ENCODE data around the gene PECR. TPM values are rescaled to one million over a fixed set of nuclear protein-coding genes. Genes with fewer than 3 reads are reported as not detected.
"Not testable (repeated sequence)": the region's sequence is repeated elsewhere in the genome, so short reads cannot be mapped to it uniquely, and the experiment has no call there.

The PECR gene
- total RNA-seq, 1 donor from 2014 or later, result 21.2 TPM

DNA sequence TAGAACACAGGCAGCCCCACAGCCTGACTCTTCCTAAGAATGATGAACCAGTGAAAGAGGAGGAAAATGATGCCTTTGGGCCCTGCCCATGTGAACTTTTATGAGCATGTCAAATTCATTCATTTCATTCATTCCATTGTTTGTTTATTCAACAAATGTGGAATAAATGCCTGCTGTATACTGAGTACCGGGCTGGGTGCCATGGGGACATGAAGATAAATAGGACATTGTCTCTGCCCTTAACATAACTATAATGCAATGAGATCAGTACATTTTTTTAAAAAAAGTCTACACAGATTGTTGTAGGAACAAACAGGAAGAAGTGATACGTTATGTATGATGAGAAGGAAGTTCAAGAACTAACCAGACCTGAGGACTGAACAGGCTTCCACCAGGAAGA, 83.0 kb downstream of the PECR start:
- no peak overlapping the region for H3K4me3 ChIP-seq
- no peak overlapping the region for H3K9ac ChIP-seq
- peaks cover 9% of the 10 kb centered on the region for H3F3A ChIP-seq (ENCODE audit: low read depth)
- H3K27ac ChIP-seq, result no peak overlapping the region
- Mint-ChIP-seq H3K27ac (no peak overlapping the region), H3K9me3 (peaks cover under 1% of the 10 kb centered on the region), H3K4me1 (peaks cover 26% of the 10 kb centered on the region), H3K27me3 (ENCODE audit: insufficient read depth, low read depth) (no peaks in the 10 kb centered on the region), H3K36me3 (peaks cover 5% of the 10 kb centered on the region), H3K4me3 (no peak overlapping the region)
- DNase-seq (ENCODE audit: low spot score), result no peak
- H3K4me1 ChIP-seq, result peaks cover 33% of the 10 kb centered on the region
- no peaks in the 10 kb centered on the region for H3K9me3 ChIP-seq (ENCODE audit: low read depth)
- no peak overlapping the region for H3K4me2 ChIP-seq
- TF ChIP-seq EZH2phosphoT487 (IDR thresholded peaks at IDR 0.05) (no peak), EZH2 (IDR thresholded peaks at IDR 0.05) (no peak), CTCF (IDR thresholded peaks at IDR 0.05) (no peak)
- no peak overlapping the region for H2AFZ ChIP-seq (replicated peaks)
- peaks cover 10% of the 10 kb centered on the region for H3K79me2 ChIP-seq (ENCODE audit: low read depth)
- H3K36me3 ChIP-seq, result no peaks in the 10 kb centered on the region
- no peaks in the 10 kb centered on the region for H3K27me3 ChIP-seq
- peaks cover 4% of the 10 kb centered on the region for H4K20me1 ChIP-seq (ENCODE audit: low read depth)

DNA sequence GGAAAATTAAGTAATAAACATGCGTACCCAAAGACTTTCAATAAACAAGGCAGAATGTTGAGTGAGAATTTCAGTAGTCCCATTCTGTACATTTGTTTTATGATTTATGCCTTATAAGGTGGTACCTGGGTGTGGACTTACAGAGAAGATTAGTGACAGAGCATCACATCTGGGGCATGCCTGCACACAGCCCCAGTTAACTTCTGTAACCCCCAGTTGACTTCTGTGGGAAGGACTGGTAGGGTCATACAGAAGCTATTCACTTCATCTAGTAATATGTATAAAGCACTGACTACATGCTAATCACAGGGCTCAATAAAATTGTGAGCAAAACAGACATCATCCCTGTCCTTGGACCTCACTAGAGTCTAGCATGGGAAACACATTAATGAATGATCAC, 84.4 kb downstream of the PECR start:
- Histone ChIP-seq H3K4me3 (no peak overlapping the region), H3K27me3 (no peaks in the 10 kb centered on the region), H4K20me1 (ENCODE audit: low read depth) (no peaks in the 10 kb centered on the region), H3K4me2 (no peak overlapping the region), H2AFZ (replicated peaks) (no peak overlapping the region), H3K9me3 (ENCODE audit: low read depth) (peaks cover 4% of the 10 kb centered on the region), H3K79me2 (ENCODE audit: low read depth) (peaks cover 22% of the 10 kb centered on the region), H3F3A (ENCODE audit: low read depth) (peaks cover 6% of the 10 kb centered on the region), H3K36me3 (no peaks in the 10 kb centered on the region), H3K9ac (no peak overlapping the region), H3K4me1 (peaks cover 24% of the 10 kb centered on the region), H3K27ac (no peak overlapping the region)
- no peaks in the 10 kb centered on the region for H3K27me3 Mint-ChIP-seq (ENCODE audit: insufficient read depth, low read depth)
- H3K4me1 Mint-ChIP-seq, result peaks cover 14% of the 10 kb centered on the region
- H3K4me3 Mint-ChIP-seq, result no peak overlapping the region
- no peak overlapping the region for H3K27ac Mint-ChIP-seq
- no peak for TF ChIP-seq EZH2phosphoT487 (IDR thresholded peaks at IDR 0.05)
- TF ChIP-seq EZH2 (IDR thresholded peaks at IDR 0.05), result no peak
- TF ChIP-seq CTCF (IDR thresholded peaks at IDR 0.05), result no peak
- peaks cover 14% of the 10 kb centered on the region for H3K36me3 Mint-ChIP-seq
- peaks cover 11% of the 10 kb centered on the region for H3K9me3 Mint-ChIP-seq
- DNase-seq (ENCODE audit: low spot score), result no peak

DNA sequence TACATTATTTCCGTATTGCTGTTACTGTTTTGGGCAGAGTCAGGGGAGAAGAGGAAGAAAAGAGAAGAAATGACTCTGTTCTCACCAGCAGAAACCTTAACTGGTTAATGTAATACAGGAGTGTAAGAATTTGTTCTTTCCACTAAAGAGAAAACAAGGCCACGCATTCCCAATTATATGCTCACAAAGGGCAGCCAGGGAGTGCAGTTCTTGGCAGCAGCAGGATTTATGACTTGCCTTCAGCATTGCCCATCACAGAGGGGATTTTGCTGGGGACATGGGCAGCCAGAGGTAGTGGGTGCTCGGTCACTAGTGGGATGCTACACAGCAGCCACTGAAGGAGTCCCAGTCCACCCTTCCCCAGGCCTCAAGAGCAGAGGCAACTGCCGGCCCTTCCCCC, 86.7 kb downstream of the PECR start:
- H3K9me3 ChIP-seq (ENCODE audit: low read depth), result peaks cover 4% of the 10 kb centered on the region
- no peaks in the 10 kb centered on the region for H3K27me3 ChIP-seq
- Mint-ChIP-seq H3K4me3 (no peak overlapping the region), H3K27me3 (ENCODE audit: insufficient read depth, low read depth) (no peaks in the 10 kb centered on the region), H3K9me3 (peaks cover 30% of the 10 kb centered on the region), H3K36me3 (peaks cover 32% of the 10 kb centered on the region), H3K4me1 (peaks cover 12% of the 10 kb centered on the region), H3K27ac (peak overlapping the region; percentile 33)
- peaks cover 38% of the 10 kb centered on the region for H3K79me2 ChIP-seq (ENCODE audit: low read depth)
- TF ChIP-seq CTCF (IDR thresholded peaks at IDR 0.05) (no peak), EZH2phosphoT487 (IDR thresholded peaks at IDR 0.05) (no peak), EZH2 (IDR thresholded peaks at IDR 0.05) (no peak)
- H3K4me2 ChIP-seq, result peak overlapping the region; percentile 38
- peaks cover 13% of the 10 kb centered on the region for H3K4me1 ChIP-seq
- no peak overlapping the region for H2AFZ ChIP-seq (replicated peaks)
- no peak for DNase-seq (ENCODE audit: low spot score)
- peaks cover 6% of the 10 kb centered on the region for H3K36me3 ChIP-seq
- no peaks in the 10 kb centered on the region for H4K20me1 ChIP-seq (ENCODE audit: low read depth)
- H3K9ac ChIP-seq, result no peak overlapping the region
- H3K4me3 ChIP-seq, result no peak overlapping the region
- peak overlapping the region; percentile 34 for H3K27ac ChIP-seq
- peaks cover 4% of the 10 kb centered on the region for H3F3A ChIP-seq (ENCODE audit: low read depth)

GRCh38 chr2:215988556-215989207, 92.9 kb downstream of the PECR start:
- H3K27me3 Mint-ChIP-seq (ENCODE audit: insufficient read depth, low read depth); H3F3A ChIP-seq (ENCODE audit: low read depth); H3K4me3 ChIP-seq; H3K4me1 ChIP-seq; H3K4me3 Mint-ChIP-seq; DNase-seq (ENCODE audit: low spot score); H3K9me3 ChIP-seq (ENCODE audit: low read depth); H3K27ac Mint-ChIP-seq; H3K27ac ChIP-seq; H3K4me2 ChIP-seq; H3K9ac ChIP-seq; H3K27me3 ChIP-seq; H3K4me1 Mint-ChIP-seq; H2AFZ ChIP-seq (replicated peaks); H3K36me3 ChIP-seq; H4K20me1 ChIP-seq (ENCODE audit: low read depth): not testable (repeated sequence)
- H3K9me3 Mint-ChIP-seq, result peaks cover 55% of the 10 kb centered on the region
- peaks cover 57% of the 10 kb centered on the region for H3K36me3 Mint-ChIP-seq
- H3K79me2 ChIP-seq (ENCODE audit: low read depth), result peaks cover 40% of the 10 kb centered on the region

Measured in neural progenitor cell (in vitro differentiated cells).